Heart right ventricle (tissue), 16 donors: ENCODE data around the gene MYOF. TPM values are rescaled to one million over a fixed set of nuclear protein-coding genes. Genes with fewer than 3 reads are reported as not detected.
A peak's percentile ranks its signal among the peaks of the same experiment; 100 is the strongest.

Source experiments
- ATAC-seq, 8 donors: fragments of 200-7000 bp; cut with Tn5 transposase; one replicate each; pipeline ENCODE4 v1.9.1; 2020; ENCODE audit warnings: mild to moderate bottlenecking in 8 of 8, moderate library complexity in 8 of 8, moderate number of reproducible peaks in 1 of 8
- DNase-seq, 2 donors: peaks; one replicate each; pipeline ENCODE4 v3.0.0-alpha.2; 2020
- H3K27ac ChIP-seq, 10 donors: fragments of 200-600 bp; sonication (generic) in 2 of 10; one replicate each; pipeline versions ENCODE4 v1.5.0 to v1.8.0; 2020 to 2022; ENCODE audit warnings: mild to moderate bottlenecking in 3 of 10
- H3K27me3 ChIP-seq, 7 donors: fragments of 200-600 bp; one replicate each; pipeline ENCODE4 v1.8.0; 2021 to 2022; ENCODE audit warnings: mild to moderate bottlenecking in 2 of 7
- H3K36me3 ChIP-seq, 9 donors: fragments of 200-600 bp; sonication (generic) in 1 of 9; one replicate each; pipeline versions ENCODE4 v1.5.0 to v1.8.0; 2020 to 2022; ENCODE audit warnings: mild to moderate bottlenecking in 2 of 9
- H3K4me1 ChIP-seq, 9 donors: fragments of 200-600 bp; sonication (generic) in 1 of 9; one replicate each; pipeline versions ENCODE4 v1.5.0 to v1.8.0; 2020 to 2022; ENCODE audit warnings: mild to moderate bottlenecking in 4 of 9
- H3K4me3 ChIP-seq, 10 donors: fragments of 200-600 bp; sonication (generic) in 2 of 10; one replicate each; pipeline versions ENCODE4 v1.5.0 to v1.8.0; 2020 to 2022; ENCODE audit warnings: mild to moderate bottlenecking in 7 of 10, moderate library complexity in 2 of 10
- H3K9me3 ChIP-seq, 11 donors: fragments of 200-600 bp in 10 of 11; sonication (generic) in 2 of 11; one replicate each; pipeline versions ENCODE4 v1.5.0 to v1.8.0; 2013 to 2022; ENCODE audit warnings: mild to moderate bottlenecking in 2 of 11, control low read depth in 1 of 11, moderate library complexity in 1 of 11
- CTCF ChIP-seq, 9 donors: fragments of 200-600 bp; sonication (generic) in 2 of 9; IDR thresholded peaks; one replicate each; pipeline versions ENCODE4 v1.5.0 to v1.8.0; 2021 to 2022; ENCODE audit warnings: antibody characterized with exemption in 9 of 9, mild to moderate bottlenecking in 5 of 9, moderate library complexity in 1 of 9
- WGBS, 2 donors: extraction: QIAGEN DNeasy Blood & Tissue Kit; methylation state at CpG; one replicate each; pipeline ENCODE4 v1.1.7; 2013; ENCODE audit warnings: inconsistent platforms in 1 of 2; 5-methylcytosine and 5-hydroxymethylcytosine counted together
- intact Hi-C, 10 donors: fragments of 100-400 bp; cut with DNase I; formaldehyde crosslinking; loops; one replicate each; pipeline versions ENCODE4 v1.11.1 to v1.14.2; 2022
- polyA plus RNA-seq, 2 donors: library from polyadenylated mRNA; stranded (reverse); fragments of 200-250 nt; gene quantifications; one replicate each; pipeline ENCODE4 v1.2.3, GENCODE V29; 2013
- total RNA-seq, 10 donors: library from RNA; stranded (reverse); fragmentation: NEBNext Ultra II Directional in 3 of 10; extraction: Animal tissue kit (Norgen Biotek cat#: 25700) in 3 of 10; gene quantifications; one replicate each; pipeline versions ENCODE4 v1.2.1 to v1.2.4, GENCODE V29; 2021 to 2023
- donor health status: Arrhythmogenic right ventricular cardiomyopathy.
- donor health status: ischemic (EF 13 %, LVEDD 7.1; RV severe dilation, severe dysfunction).
- donor health status: healthy with polysubstance abuse.
- donor health status: DM: no; HTN: yes; CAD: no.
- donor health status: DM: no; HTN: no; CAD: no.
- donor health status: ischemic (EF 25% LVEDD 6.9; RV normal size, moderate dysfunction).
- donor health status: ischemic (EF 25% LVEDD 5.7; RV mildly dilated, moderate dysfunction).
- donor health status: healthy.
- donor health status: DM: yes; HTN: yes; CAD: no.
- donor health status: Ischemic cardiomyopathy.
- donor health status: ischemic (EF 35%, LVEDD 5.7; RV mildly dilated, moderate dysfunction).
- donor health status: nonischemic (EF 11% LVEDD 7.7; RV severe dilation, severe dysfunction).
- donor health status: DM: yes; HTN: yes; CAD: no.
- donor health status: PGD.
- donor health status: ischemic (EF 29% LVEDD 5.4; RV normal size, mild dysfunction).
- donor health status: nonischemic (EF 23%, LVEDD 6.1; RV moderate dilation, normal function).

Gene MYOF
- total and polyA plus RNA-seq, 12 donors, result 14.5 to 54.6 (median 36.3) TPM

- no peak overlapping the region for H3K4me3 ChIP-seq
- intact Hi-C loops, result loop anchor here in 5 of 10 donors (10.0 kb wide), 3 partner anchors 272 to 472 kb away; no protein-coding TSS in a partner anchor
- H3K9me3 ChIP-seq, result peaks cover 0 to 5% (median 0%) of the 10 kb centered on the region in 11 donors
- H3K4me1 ChIP-seq, result no peaks in the 10 kb centered on the region
- TF ChIP-seq CTCF (IDR thresholded peaks at IDR 0.05), result no peak
- peaks cover 0 to 96% (median 47%) of the 10 kb centered on the region in 9 donors for H3K36me3 ChIP-seq
- no peak for DNase-seq
- H3K27me3 ChIP-seq, result no peaks in the 10 kb centered on the region
- ATAC-seq, result no peak
- no peak overlapping the region for H3K27ac ChIP-seq
- 93 to 95% methylated on average over 6 of the region's 6 CpGs for WGBS, 2 donors
Observed at GRCh38 chr10:93356516-93356915, 125.6 kb downstream of the MYOF start.

GRCh38 chr10:93352638-93353383 is 129.3 kb downstream of the MYOF start:
- Histone ChIP-seq H3K36me3 (peaks cover 0 to 97% (median 49%) of the 10 kb centered on the region in 9 donors), H3K4me1 (no peaks in the 10 kb centered on the region), H3K4me3 (no peak overlapping the region), H3K27me3 (no peaks in the 10 kb centered on the region), H3K9me3 (no peaks in the 10 kb centered on the region), H3K27ac (no peak overlapping the region)
- DNase-seq, result no peak
- 53 to 58% methylated on average over 6 of the region's 6 CpGs for WGBS, 2 donors
- peak in 2 of 8 donors; percentile 28 to 46 for ATAC-seq
- peak; percentile 55 to 81 (median 73) for TF ChIP-seq CTCF (IDR thresholded peaks at IDR 0.05)
- intact Hi-C loops, result loop anchor here in 6 of 10 donors (5.0 to 10.0 kb wide), 5 partner anchors 236 to 468 kb away; no protein-coding TSS in a partner anchor

GRCh38 chr10:93346694-93347093 is 135.4 kb downstream of the MYOF start:
- H3K4me1 ChIP-seq, result peaks cover 0 to 12% (median 4%) of the 10 kb centered on the region in 9 donors
- ATAC-seq, result no peak
- H3K36me3 ChIP-seq, result peaks cover 0 to 97% (median 55%) of the 10 kb centered on the region in 9 donors
- no peak overlapping the region for H3K4me3 ChIP-seq
- no peaks in the 10 kb centered on the region for H3K27me3 ChIP-seq
- intact Hi-C loops, result no loop called here
- no peak for TF ChIP-seq CTCF (IDR thresholded peaks at IDR 0.05)
- H3K9me3 ChIP-seq, result no peaks in the 10 kb centered on the region
- no peak overlapping the region for H3K27ac ChIP-seq
- WGBS, 2 donors, result 26 to 34% methylated on average over 4 of the region's 4 CpGs
- no peak for DNase-seq

- 55 to 61% methylated on average over 3 of the region's 3 CpGs for WGBS, 2 donors
- intact Hi-C loops, result no loop called here
- ATAC-seq (no peak), DNase-seq (no peak)
- peaks cover 0 to 12% (median 4%) of the 10 kb centered on the region in 9 donors for H3K4me1 ChIP-seq
- H3K27me3 ChIP-seq, result no peaks in the 10 kb centered on the region
- H3K9me3 ChIP-seq, result no peaks in the 10 kb centered on the region
- no peak overlapping the region for H3K4me3 ChIP-seq
- TF ChIP-seq CTCF (IDR thresholded peaks at IDR 0.05), result no peak
- H3K36me3 ChIP-seq, result peaks cover 0 to 97% (median 50%) of the 10 kb centered on the region in 9 donors
- H3K27ac ChIP-seq, result no peak overlapping the region
Observed at GRCh38 chr10:93346108-93346507, 136.0 kb downstream of the MYOF start.
